ENCODE measurements around the gene GABRE. TPM values are rescaled to one million over a fixed set of nuclear protein-coding genes. Genes with fewer than 3 reads are reported as not detected.

The GABRE gene
- total RNA-seq, 1 donor from 2014 or later = 0.94 TPM

MicroRNAs within 50 kb of the gene (microRNA counts, 767-probe panel; counts per million panel counts)
- microRNA hsa-miR-224-5p = not detected
- not detected for microRNA hsa-miR-452-5p

Small RNA genes lying within 50 kb of the gene (microRNA-seq; reads per million reads assigned to microRNA genes)
- gene MIR224 = 79.0 reads per million, percentile 52 among the genes with 10 or more reads in this experiment
- gene MIR452 = 34.4 reads per million, percentile 43 among the genes with 10 or more reads in this experiment

Other genes starting within 250 kb of the GABRE start
- gene CNGA2, start 239.9 kb downstream of the GABRE start, total RNA-seq = not detected in 2 replicates
- not detected in 2 replicates for gene MAGEA4, start 61.8 kb downstream of the GABRE start, total RNA-seq
- not detected in 2 replicates for gene MAGEA10, start 163.9 kb upstream of the GABRE start, total RNA-seq

Measured in myocyte (in vitro differentiated cells).